LNCAP (cell line): ENCODE measurements around the gene NAA16.

Experiments used
- CTCF ChIP-seq: fragments of 450-650 bp; IDR thresholded peaks from 2 replicates; pipeline ENCODE4 v1.5.1; 2017; ENCODE audit warnings: mild to moderate bottlenecking

NAA16 gene

GRCh38 chr13:41388143-41388881, 77.2 kb downstream of the NAA16 start:
- TF ChIP-seq CTCF: no peak

GRCh38 chr13:41389580-41389979, 78.5 kb downstream of the NAA16 start:
- TF ChIP-seq CTCF: no peak

- TF ChIP-seq CTCF: no peak
Observed at GRCh38 chr13:41394166-41394565, 83.1 kb downstream of the NAA16 start.

GRCh38 chr13:41398494-41399170, 87.6 kb downstream of the NAA16 start:
- no peak for TF ChIP-seq CTCF

- TF ChIP-seq CTCF: no peak
Observed at GRCh38 chr13:41401366-41401765, 90.3 kb downstream of the NAA16 start.

- no peak for TF ChIP-seq CTCF
Observed at GRCh38 chr13:41402691-41403511, 91.8 kb downstream of the NAA16 start.

GRCh38 chr13:41403983-41404382, 92.9 kb downstream of the NAA16 start:
- no peak for TF ChIP-seq CTCF
